ENCODE results near the gene ZBTB7C.
A peak's percentile ranks its signal among the peaks of the same experiment; 100 is the strongest.

The ZBTB7C gene

DNA sequence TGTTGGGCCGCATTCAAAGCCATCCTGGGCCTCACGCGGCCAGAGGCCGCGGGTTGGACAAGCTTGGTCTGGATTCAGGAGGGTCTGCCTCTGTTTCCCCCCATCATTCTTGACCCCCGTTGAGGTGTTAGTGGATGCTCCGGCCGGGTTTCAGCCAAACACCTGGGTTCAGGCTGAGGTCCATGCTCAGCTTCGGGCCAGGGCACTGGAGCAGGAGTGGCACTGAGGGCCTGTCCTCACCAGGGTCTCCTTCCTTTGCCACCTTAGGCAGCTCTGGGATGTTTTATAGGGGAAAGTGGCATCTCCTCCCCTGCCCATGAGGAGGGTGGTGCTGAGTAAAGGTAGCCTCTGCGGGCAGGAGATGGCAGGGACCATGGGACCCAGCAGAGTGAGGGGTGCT, 401.8 kb downstream of the ZBTB7C start:
- no peak for DNase-seq

GRCh38 chr18:48006415-48007175, 402.6 kb downstream of the ZBTB7C start:
- no peak for DNase-seq

DNA sequence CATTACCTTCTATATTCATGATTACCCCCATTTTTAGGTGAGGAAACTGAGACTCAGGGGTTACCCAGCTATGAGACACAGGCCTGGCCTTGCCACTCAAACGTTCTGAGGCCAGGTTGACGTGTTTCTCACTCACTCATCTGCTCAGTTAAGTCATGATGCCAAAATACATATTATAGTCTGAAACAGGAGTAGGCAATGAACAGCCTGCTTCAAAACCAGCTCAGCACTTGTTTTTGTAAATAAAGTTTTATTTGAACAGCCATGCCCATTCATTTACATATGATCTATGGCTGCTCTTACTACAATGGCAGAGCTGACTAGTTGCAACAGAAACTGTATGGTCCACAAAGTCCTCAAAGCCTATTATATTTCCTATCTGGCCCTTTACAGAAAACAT, 404.6 kb downstream of the ZBTB7C start:
- no peak for DNase-seq

DNA sequence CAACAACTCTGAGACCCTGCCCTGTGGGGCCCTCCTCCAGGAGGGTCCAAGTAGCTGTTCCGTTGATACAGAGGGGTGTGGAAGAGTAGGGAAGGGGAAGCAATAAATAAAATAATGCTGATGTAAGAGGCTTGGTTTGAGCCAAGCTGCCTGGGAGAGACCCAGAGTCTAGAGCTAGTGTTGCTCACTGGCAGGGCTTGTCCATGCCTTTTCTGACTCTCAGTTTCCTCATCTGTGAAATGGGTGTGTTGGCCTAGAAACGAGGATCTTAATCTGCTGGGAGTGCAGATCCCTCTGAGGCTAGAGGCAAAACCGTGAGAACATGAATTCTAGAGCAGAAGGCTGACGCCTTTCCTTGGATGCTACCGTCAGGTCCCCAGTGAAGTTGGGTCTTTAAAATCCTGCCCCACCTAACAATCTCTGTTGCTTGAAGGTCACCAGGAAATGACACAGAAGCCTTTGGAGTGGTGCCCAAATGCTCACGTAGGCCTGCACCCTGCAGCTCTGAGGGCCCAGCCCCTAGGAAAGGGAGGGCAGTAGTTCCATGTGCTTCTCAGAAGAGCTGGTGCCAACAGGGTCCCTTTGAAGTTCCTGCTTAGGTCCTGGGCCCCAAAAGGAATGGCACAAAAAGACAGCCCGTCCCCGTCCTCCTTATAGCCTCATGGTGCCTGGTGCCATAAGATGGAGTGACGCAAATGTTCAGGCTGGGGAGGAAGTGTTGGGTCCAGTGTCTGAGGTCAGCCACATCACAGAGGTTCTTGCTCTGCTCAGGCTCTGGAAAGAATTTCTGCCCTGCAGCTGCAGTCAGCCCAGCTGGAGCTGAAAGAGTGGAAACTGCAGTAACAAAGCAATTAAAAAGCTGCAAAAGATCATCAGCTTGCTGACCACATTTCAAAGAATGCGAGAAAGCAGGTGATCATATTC, 405.5 kb downstream of the ZBTB7C start:
- no peak for DNase-seq

GRCh38 chr18:48002933-48003365, 406.2 kb downstream of the ZBTB7C start:
- no peak for DNase-seq

GRCh38 chr18:48000701-48001100, 408.5 kb downstream of the ZBTB7C start:
- no peak for DNase-seq

- DNase-seq = no peak
These were observed 409.4 kb downstream of the ZBTB7C start for GRCh38 chr18:47999801-48000248.

GRCh38 chr18:47997338-47997780, 411.8 kb downstream of the ZBTB7C start:
- DNase-seq = peak in 1 of 4 experiments; percentile 8

- DNase-seq = no peak
These were observed 413.1 kb downstream of the ZBTB7C start for GRCh38 chr18:47996091-47996541.

DNA sequence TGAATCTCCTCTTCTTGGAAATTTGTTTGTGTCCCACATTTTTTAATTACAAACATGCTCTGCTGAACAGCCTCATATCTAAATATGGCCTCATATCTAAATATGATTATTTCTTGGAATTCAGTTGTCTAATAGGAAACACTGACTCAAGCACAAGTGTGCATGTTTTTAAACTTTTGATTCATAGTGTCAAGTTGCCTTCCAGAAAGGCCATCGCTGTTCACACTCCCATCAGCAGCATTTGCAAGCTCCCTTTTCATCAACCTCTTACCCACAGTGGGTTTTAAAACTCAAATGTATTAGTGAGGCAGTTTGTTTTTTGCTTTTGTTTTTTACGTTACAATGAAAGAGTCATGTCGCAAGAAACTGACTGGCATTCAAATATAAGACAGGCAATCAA, 413.5 kb downstream of the ZBTB7C start:
- DNase-seq = no peak

DNA sequence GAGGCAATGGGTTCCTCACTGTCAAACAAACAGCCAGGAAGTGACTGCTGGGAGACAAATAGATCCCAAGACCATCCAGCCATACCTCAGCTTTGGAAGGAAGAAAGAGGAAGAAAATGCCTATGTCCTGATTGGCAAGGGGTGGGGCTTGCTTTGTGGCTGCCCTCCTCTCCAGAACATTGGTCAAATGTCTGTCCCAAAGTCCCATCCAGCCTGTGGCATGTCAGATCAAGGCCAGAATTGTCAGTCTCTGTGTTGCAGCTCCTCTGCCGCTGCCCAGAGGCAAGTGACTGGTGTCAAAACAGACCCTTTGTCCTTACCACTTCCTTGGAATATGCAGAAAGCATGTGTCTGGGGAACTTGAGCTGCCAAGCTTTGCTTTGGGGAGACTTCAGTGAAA, 415.8 kb downstream of the ZBTB7C start:
- DNase-seq = no peak

DNA sequence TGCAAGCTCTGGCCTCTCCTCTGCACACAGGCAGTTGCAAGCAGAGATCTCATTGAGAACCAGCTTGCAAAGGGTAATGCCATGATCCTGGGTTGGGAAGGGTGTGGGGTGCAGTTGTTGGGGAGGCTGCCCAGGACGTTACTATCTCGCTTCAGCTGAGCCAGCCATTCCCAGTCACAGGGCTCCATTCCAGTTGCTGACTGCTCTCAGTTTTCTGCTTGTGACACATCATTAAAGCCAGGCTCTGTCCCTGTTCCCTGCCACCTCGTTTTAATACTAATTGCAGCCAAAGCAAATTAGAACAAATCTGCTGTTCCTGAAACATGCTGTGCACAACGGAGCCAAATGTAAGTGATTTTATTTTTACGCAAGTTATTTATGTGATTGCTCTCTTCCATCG, 416.2 kb downstream of the ZBTB7C start:
- no peak for DNase-seq

GRCh38 chr18:47992266-47992665, 416.9 kb downstream of the ZBTB7C start:
- DNase-seq = no peak

GRCh38 chr18:47990981-47991380, 418.2 kb downstream of the ZBTB7C start:
- no peak for DNase-seq

DNA sequence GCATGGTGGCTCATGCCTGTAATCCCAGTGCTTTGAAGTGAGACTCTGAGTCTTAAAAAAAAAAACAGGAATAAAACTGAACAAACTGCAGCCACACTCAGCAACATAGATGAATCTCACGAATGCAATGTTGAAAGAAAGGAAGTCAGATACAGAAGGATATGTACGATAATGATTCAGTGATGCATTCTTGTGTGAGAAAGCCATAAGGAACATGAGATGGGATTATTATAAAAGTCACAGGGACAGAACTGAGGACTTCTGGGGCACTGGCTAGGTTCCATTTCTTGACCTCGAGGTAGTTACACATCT, 421.8 kb downstream of the ZBTB7C start:
- no peak for DNase-seq

DNA sequence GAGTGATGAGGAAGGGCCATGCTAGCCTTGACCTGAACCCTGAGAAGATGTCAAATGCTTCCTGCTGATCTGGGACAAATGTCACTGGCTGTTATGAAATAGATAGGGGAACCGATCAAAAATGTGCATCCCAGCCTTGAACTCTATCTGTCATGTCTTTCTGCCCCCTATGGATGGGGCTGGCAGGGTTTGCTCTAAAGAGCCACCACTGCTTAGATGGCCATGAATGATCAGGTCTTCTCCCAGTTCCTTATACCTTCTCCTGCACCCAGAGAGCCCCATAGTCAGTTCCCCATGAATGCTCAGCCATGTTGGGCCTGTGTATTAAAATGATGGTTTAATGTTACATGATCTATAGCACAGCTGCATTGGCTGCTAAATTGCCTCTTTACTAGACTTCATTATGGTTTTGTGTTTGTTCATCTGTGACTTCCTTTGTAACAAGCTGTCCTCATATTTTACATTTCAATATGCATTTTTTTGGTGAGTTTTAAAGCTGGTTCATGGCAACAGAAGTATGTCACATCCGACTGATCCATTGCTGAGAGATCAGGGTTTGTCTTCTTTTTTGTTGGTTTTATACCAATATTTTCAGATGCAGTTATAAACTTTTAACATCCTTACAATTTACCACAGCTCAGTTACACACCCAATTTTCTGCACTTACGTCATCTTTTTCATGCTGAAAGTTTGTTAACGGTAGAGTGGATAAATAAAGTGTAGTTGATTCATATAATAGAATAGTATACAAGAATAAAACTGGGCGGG, 422.4 kb downstream of the ZBTB7C start:
- DNase-seq = no peak

DNA sequence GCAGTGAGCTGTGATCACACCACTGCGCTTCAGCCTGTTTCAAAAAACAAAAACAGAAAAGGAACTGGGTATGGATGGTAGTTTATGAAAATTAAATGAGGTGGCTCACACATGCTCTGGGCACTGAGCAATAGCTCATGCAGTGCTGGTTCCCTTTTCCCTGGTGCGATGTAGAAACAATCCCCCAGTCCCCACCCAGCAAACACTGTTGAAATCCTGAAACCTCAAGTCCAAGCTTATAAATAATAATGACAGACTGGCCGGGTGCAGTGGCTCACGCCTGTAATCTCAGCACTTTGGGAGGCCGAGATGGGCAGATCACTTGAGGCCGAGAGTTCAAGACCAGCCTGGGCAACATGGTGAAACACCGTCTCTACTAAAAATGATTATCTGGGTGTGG, 423.3 kb downstream of the ZBTB7C start:
- DNase-seq = no peak

DNA sequence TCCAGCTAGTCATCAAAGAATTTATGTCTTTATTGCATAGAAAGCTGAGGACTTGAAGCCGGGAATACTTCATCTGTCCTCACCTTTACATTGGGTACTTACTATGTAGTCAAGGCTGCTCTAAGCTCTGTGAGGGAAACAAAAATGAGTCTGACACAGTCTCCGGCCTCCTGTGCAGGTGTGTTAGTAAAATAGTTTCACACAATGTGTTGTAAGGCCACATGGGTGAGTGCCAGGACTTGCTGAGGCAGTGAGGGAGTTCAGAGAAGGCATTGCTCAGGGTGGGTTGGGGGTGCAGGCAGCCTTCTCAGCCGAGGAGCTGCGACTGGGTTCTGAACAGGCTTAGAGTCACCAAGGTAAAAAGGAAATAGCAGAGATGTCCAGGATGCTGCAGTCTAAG, 424.2 kb downstream of the ZBTB7C start:
- no peak for DNase-seq

DNA sequence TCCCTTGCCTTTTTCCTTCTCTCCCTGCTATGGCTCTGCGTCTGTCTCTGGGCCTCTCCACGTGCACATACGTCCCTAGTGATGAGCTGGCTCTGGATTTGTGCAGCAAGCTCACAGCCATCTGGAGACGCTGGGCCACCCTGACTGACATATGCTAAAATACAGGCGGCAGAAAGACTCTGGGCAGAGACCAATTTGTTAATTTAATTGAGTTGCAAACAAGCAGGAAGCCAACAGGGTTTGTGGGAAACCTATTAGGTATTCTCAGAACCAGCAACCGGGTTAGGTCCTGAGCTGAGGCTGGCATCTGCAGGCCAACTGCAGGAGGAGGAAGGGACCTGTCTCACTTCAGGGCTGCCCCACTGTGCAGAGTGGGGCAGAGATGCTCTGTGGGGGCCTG, 425.2 kb downstream of the ZBTB7C start:
- DNase-seq = no peak

GRCh38 chr18:47983055-47983454, 426.1 kb downstream of the ZBTB7C start:
- no peak for DNase-seq

- DNase-seq = no peak
These were observed 427.4 kb downstream of the ZBTB7C start for GRCh38 chr18:47981830-47982229.

- DNase-seq = no peak
These were observed 427.9 kb downstream of the ZBTB7C start for GRCh38 chr18:47981320-47981719.

DNA sequence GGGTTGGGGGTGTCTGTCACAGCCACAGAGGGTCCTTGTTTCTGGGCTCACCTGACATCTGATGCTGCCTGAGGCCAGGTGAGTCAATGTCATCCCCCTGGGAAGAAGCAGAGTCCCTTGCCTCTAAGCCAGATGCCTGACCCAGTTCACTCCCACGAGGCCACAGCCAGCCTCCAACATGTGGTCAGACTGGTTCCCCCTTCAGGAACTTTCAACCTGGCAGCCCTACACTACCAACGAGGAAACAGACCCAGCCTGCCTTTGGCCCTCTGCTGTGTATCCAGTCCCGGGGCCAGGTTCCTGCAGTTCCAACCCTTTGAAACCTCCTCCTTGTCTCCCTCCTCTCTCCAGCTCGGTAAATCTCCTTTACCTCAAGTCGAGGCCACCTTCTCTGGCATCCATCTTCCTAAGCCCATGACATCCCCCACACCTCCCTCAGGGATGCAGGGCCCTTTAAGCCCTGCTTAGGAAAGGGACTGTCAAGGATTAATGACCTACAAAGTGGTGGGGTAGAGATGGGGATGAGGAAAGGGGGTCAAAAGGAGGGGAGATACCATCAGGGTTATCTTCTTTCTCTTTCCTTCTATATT, 429.5 kb downstream of the ZBTB7C start:
- no peak for DNase-seq
